Activated CD4-positive, alpha-beta T cell treated with anti-CD3 and anti-CD28 coated beads for 4 hours (primary cell): Measurements from ENCODE around the gene MOV10.
"Not testable (repeated sequence)": the region's sequence is repeated elsewhere in the genome, so short reads cannot be mapped to it uniquely, and the experiment has no call there.

Source experiments
- DNase-seq, 2 donors: peaks; one replicate each; pipeline ENCODE4 v3.0.0-alpha.2; 2020

Gene MOV10

GRCh38 chr1:112674440-112674985 is at the start of gene MOV10:
MOV10 (plus strand) TSS chr1:112674659; CDS start chr1:112674913, 254 bp downstream.
- DNase-seq = peak; percentile 47 to 51

GRCh38 chr1:112625696-112626095 is 48.8 kb upstream of the MOV10 start:
- DNase-seq = no peak

DNA sequence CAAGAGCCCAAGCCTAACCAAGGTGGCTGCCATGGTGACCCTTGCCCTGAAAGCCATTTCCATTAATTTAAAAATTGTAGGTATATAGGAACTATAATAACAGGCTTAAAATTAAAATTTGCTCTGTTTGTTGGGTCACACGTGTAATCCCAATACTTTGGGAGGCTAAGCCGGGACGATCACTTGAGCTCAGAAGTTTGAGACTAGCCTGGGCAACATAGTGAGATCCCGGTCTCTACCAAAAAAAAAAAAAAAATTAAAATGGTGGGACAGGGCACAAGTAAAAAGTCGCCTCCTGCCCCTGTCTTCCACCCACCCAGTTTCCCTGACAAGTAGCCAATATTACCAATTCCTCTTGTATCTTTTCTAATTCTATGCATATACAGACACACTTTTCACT is 48.3 kb upstream of the MOV10 start:
- DNase-seq = no peak

DNA sequence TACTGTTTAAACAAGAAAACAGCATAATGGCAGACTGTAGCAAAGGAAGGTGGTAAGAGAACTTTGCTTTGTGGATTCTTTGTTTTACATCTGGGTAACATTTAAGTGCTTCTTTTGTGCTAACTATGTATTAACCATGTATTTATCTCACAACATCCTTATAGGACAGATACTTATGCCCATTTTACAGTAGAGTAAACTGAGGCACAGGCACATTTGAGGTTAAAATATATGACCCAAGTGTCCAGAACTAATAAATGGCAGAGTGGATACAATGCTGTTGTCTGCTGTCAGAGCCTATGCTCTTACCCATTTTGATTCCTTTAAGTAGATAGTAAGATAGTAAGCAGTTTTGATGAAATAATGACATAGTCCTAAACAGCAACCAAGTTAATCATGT is 47.6 kb upstream of the MOV10 start:
- DNase-seq = no peak

- DNase-seq = no peak
These were observed 45.9 kb upstream of the MOV10 start for GRCh38 chr1:112628516-112628915.

DNA sequence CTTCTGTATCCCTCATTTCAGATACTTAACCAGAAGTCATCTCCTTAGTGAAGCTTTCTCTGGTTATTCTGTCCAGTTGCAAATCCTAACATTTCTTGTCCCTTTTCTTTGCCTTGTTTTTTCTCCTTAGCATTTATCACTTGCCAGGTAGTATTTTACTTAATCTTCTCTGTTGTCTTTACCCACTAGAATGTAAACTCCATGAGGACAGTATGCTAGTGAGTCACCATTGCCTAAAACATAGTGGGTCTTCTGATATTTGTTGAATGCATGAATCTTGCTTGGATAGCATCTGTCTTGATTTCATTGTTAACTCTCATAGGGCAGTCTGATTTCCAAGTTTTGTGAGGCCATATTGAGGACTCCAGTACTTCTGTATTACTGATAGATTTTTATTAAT is 45.2 kb upstream of the MOV10 start:
- DNase-seq = no peak

GRCh38 chr1:112633628-112634027 is 40.8 kb upstream of the MOV10 start:
- DNase-seq = no peak

DNA sequence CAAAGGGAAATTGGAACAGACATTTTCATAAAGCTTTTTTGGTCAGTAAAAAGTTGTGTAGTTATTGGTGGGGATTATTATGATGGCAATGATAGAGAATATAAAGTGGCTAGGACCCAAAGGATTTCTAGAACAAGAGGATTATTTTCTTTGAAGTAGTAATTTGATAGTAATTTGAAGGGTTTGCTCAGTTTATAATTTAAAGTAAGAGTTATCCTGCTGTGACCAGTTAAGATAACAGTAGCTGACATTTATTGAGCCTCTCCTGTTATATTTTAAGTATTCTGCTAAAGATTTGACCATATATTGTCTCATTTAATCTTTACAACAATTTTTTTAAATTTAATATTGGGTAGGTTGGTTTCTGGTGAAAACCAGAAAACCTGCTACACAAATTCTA is 40.1 kb upstream of the MOV10 start:
- DNase-seq = no peak

- DNase-seq = no peak
These were observed 38.4 kb upstream of the MOV10 start for GRCh38 chr1:112636056-112636455.

DNA sequence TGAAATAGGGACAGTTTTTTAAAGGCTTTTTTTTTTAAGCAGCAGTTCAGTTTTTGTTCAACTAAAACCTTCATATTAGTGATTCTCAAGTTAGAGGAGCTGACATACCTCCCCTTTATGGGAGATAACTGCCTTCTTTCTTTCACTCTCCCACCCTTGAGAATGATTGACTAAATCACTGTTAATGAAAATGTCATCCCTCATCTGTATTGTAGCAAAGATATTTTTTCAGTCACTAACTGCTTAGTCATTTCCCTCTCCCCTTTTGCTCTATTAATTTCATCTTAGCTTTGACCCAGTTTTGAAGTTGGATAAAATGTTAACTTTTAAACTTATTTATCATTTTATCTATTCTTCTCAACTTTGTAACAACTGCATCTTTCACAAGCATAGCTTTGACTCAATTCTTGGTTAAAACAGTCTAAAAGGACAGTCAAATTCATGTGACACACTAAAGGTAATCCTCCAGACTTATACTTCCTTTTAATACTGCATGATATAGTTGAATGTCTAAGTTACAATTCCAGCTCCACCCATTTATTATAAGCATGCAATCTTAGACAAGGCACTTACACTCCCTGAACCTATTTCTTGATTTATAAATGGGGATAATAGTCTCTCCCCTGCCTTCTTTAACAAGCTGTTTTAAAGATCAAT is 37.7 kb upstream of the MOV10 start:
- no peak for DNase-seq

DNA sequence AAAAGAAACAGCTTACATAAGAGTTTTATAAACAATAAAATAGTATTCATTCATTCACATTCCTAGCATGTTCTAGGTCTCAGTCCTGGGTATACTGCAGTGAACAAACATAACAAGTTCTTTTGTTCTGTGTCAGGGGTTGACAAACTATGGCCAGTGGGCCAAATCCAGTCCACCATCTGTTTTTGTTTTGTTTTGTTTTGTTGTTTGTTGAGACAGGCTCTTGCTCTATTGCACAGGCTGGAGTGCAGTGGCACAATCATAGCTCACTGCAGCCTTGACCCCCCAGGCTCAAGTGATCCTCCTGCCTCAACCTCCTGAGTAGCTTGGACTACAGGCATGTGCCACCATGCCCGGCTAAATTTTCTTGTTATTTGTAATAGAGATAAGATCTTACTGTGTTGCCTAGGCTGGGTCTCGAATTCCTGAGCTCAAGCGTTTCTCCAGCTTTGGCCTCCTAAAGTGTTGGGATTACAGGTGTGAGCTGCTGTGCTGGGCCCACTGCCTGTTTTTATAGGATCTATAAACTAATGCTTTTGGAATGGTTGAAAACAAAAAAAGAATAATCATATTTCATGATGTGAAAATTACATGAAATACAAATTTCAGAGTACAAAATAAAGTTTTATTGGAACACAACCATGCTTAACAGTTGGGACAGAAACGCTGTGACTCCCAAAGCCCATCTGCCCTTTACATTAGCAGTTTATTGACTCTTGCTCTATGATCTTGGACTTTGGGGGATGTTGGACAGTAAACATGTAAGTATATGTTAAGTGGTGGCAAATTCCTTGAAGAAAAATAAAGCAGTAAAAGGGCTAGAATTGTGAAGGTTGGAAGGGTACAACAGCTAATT is 37.0 kb upstream of the MOV10 start:
- DNase-seq = no peak

DNA sequence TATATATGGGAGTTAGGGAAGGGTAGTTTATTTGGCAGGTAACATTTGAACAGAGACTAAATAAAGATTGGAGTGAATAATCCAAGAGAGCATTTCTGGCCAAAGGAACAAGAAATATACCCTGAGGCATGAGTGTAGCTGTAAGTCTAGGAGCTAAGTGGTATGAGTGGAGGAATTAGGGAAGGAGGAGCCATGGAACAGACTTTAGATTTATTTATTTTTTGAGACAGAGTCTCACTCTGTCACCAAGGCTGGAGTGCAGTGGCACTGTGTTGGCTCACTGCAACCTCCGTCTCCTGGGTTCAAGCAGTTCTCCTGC is 36.4 kb upstream of the MOV10 start:
- no peak for DNase-seq

DNA sequence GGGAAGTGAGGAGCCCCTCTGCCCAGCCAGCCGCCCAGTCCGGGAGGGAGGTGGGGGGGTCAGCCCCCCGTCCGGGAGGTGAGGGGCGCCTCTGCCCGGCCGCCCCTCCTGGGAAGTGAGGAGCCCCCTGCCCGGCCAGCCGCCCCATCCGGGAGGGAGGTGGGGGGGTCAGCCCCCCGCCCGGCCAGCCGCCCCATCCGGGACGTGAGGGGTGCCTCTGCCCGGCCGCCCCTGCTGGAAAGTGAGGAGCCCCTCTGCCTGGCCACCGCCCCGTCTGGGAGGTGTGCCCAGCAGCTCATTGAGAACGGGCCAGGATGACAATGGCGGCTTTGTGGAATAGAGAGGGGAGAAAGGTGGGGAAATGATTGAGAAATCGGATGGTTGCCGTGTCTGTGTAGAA is 34.0 kb upstream of the MOV10 start:
- DNase-seq = not testable (repeated sequence)

- DNase-seq = no peak
These were observed 31.4 kb upstream of the MOV10 start for GRCh38 chr1:112643080-112643479.

DNA sequence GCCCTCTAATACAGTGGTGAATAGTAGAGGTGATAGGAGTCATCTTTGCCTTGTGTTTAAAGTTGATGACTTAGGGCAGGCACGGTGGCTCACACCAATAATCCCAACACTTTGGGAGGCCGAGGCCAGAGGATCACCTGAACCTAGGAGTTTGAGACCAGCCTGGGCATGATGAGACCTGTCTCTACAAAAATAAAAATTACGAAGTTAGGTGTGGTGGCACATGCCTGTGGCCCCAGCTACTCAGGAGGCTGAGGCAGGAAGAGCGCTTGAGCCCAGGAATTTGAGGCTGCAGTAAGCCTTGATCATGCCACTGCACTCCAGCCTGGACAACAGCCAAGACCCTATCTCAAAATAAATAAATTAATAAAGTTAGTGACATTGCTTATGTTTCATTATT is 28.2 kb upstream of the MOV10 start:
- no peak for DNase-seq

- no peak for DNase-seq
These were observed 23.3 kb upstream of the MOV10 start for GRCh38 chr1:112651205-112651604.

DNA sequence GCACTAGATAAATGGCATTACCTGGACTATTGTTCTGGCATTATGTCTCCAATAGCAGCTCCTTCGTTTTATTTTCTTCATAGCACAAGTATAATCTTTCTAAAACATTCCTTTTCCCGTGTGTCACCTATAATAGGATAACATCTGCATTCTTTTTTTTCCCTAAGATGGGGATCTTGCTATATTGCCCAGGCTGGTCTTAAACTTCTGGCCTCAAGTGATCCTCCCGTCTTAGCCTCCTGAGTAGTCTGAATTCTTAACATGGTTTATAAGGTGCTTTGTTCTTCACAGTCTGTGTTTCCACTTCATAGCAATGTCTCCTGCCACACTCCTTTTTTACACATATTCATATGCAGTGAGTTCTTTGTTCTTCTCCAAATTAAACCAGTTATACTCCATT is 8.6 kb upstream of the MOV10 start:
- DNase-seq = no peak

GRCh38 chr1:112666946-112667345 is 7.5 kb upstream of the MOV10 start:
- DNase-seq = no peak

DNA sequence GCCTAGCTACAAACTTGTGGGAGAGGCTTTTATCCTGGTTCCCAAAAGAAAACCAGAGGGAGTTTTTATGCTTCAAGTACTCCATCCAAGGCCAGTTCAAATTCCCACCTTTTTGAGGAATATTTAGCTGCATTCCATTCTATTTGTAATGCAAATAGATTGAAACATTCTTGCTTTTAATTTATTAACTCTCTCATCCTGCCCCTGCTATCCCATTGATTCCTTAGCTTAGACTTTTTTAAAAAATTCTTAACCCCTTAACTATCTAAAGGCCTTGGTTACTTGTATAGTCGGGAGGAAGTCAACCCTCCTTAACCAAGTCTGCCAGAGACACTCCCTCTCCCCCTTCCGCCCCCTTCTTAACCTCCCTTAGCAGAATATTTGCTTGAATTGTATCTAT is 2.5 kb upstream of the MOV10 start:
- DNase-seq = no peak

DNA sequence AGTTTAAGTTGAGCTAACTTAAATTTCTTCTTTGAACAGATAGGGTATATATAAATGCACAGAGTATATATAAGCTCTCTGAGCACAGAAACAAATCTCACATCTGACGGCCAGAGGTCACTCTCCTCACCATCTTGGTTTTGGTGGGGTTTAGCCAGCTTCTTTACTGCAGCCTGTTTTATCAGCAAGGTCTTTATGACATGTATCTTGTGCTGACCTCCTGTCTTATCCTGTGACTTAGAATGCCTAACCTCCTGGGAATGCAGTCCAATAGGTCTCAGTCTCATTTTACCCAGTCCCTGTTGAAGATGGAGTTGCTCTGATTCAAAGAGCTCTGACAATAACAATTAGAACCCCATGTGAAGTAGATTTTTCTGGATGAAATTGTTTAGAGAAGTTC is 1.6 kb upstream of the MOV10 start:
- DNase-seq = no peak

GRCh38 chr1:112673592-112674439 is 643 bp upstream of the MOV10 start:
- DNase-seq = no peak

DNA sequence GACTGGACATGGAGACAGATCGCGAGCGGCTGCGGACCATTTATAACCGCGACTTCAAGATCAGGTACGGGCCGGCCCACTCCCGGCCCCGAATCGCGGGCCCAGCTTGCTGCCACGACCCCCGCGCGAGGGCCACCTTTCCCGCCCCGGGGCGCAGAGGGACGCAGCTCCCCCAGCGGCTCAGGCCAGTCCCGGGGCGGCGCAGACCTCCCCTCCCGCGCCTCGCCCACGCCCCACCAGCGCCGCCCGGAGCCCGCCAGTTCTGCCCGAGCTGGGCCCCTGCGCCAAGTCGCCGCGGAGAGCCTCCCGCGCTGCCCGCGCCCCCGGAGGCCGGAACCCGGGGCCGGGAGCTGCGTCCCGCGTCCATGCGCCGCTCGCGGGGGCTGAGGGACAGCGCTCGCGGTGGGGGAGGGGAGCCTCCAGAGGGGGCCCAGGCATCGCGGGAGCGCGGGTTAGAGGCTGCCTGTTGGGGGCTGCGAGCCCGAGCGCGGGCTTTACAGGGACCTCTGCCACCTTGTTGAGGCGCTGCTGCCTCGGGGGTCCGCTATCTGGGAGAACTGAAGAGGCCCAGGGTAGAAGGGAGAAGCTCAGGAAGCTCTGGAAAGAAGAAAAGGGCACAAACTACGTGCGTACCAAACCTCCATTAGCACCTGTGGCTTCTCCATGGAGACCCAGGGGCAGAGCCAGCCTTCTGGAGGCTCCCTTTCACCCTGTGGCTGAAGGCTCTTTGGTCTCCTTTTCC is 698 bp downstream of the MOV10 start:
- peak; percentile 36 to 41 for DNase-seq
